Keratinocyte (primary cell): ENCODE results near the gene GRM7. TPM values are rescaled to one million over a fixed set of nuclear protein-coding genes. Genes with fewer than 3 reads are reported as not detected.

Experiments used
- DNase-seq: peaks from one replicate; pipeline ENCODE4 v3.0.0-alpha.2; 2011; ENCODE audit warnings: low read depth, missing footprints, low spot score
- FAIRE-seq: peaks from 2 replicates; lab custom pipeline; 2011; peaks lifted over from hg19 to GRCh38; lab: Jason Lieb, UNC
- H2AFZ ChIP-seq: 2 replicates; pipeline ENCODE4 v1.6.0; 2012; ENCODE audit warnings: low read length, control low read depth, inconsistent platforms; ENCODE audit not compliant: control insufficient read depth
- H3K27ac ChIP-seq: 2 replicates; pipeline ENCODE4 v1.5.1; 2011; ENCODE audit warnings: low read length; ENCODE audit not compliant: control insufficient read depth, insufficient read depth
- H3K27me3 ChIP-seq: 3 replicates; pipeline ENCODE4 v1.6.0; 2011; ENCODE audit warnings: low read length; ENCODE audit not compliant: control insufficient read depth, insufficient read depth; ENCODE audit errors: extremely low read depth
- H3K36me3 ChIP-seq, 2 experiments: 2 replicates in 1 of 2; 3 replicates in 1 of 2; pipeline ENCODE4 v1.5.1; 2011; ENCODE audit warnings: low read length in 2 of 2, mild to moderate bottlenecking in 1 of 2; ENCODE audit not compliant: control insufficient read depth in 2 of 2, insufficient read depth in 2 of 2; ENCODE audit errors: extremely low read depth in 1 of 2
- H3K4me1 ChIP-seq: 3 replicates; pipeline ENCODE4 v1.5.1; 2011; ENCODE audit warnings: low read length; ENCODE audit not compliant: control insufficient read depth, insufficient read depth; ENCODE audit errors: extremely low read depth
- H3K4me2 ChIP-seq: 3 replicates; pipeline ENCODE4 v1.6.0; 2011; ENCODE audit warnings: low read depth, low read length; ENCODE audit not compliant: control insufficient read depth, insufficient read depth; ENCODE audit errors: extremely low read depth
- H3K4me3 ChIP-seq, 3 experiments: fragments of 200-600 bp in 1 of 3; sonication (generic) in 1 of 3; 2 replicates in 2 of 3; 3 replicates in 1 of 3; pipeline ENCODE4 v1.5.1; 2011 to 2016; ENCODE audit warnings: low read length in 3 of 3, mild to moderate bottlenecking in 3 of 3, control low read depth in 2 of 3, inconsistent platforms in 1 of 3, low read depth in 1 of 3, mixed read lengths in 1 of 3, mixed run types in 1 of 3, moderate library complexity in 1 of 3; ENCODE audit not compliant: control insufficient read depth in 2 of 3, insufficient read depth in 2 of 3; ENCODE audit errors: extremely low read depth in 1 of 3
- H3K79me2 ChIP-seq: 2 replicates; pipeline ENCODE4 v1.6.0; 2012; ENCODE audit warnings: low read length; ENCODE audit not compliant: control insufficient read depth, insufficient read depth
- H3K9ac ChIP-seq: 3 replicates; pipeline ENCODE4 v1.6.0; 2011; ENCODE audit warnings: low read length; ENCODE audit not compliant: control insufficient read depth, insufficient read depth; ENCODE audit errors: extremely low read depth
- H3K9me1 ChIP-seq: 3 replicates; pipeline ENCODE4 v1.6.0; 2011; ENCODE audit warnings: low read length; ENCODE audit not compliant: control insufficient read depth, insufficient read depth; ENCODE audit errors: extremely low read depth
- H3K9me3 ChIP-seq: 2 replicates; pipeline ENCODE4 v1.5.1; 2012; ENCODE audit warnings: low read depth, low read length; ENCODE audit not compliant: control insufficient read depth
- H4K20me1 ChIP-seq: 3 replicates; pipeline ENCODE4 v1.6.0; 2011; ENCODE audit warnings: low read length; ENCODE audit not compliant: control insufficient read depth, insufficient read depth; ENCODE audit errors: extremely low read depth
- CTCF ChIP-seq, 3 experiments: IDR thresholded peaks in 1 of 3; conservative IDR thresholded peaks in 1 of 3; optimal IDR thresholded peaks in 1 of 3; 2 replicates in 2 of 3; 3 replicates in 1 of 3; pipeline versions ENCODE3 to v1.5.1; 2011; ENCODE audit warnings: low read length in 3 of 3, mild to moderate bottlenecking in 3 of 3, moderate library complexity in 2 of 3, control low read depth in 1 of 3, inconsistent platforms in 1 of 3; ENCODE audit not compliant: insufficient read depth in 2 of 3; ENCODE audit errors: extremely low read depth in 1 of 3
- EZH2 ChIP-seq: IDR thresholded peaks from one replicate; pipeline ENCODE4 v1.6.1; 2012; ENCODE audit warnings: inconsistent platforms, mild to moderate bottlenecking, low read length, moderate library complexity
- dilution Hi-C: fragments of 300-500 bp; cut with MboI; formaldehyde crosslinking; loops from one replicate; pipeline ENCODE4 v1.7.0; 2020; ENCODE audit warnings: low sequenced_read_pairs; ENCODE audit not compliant: extremely low pct_ligation_motif_present
- polyA plus RNA-seq, 5 experiments: library from polyadenylated mRNA; depleted of rRNA in 3 of 5; stranded (reverse) in 3 of 5; stranded (forward) in 1 of 5; unstranded in 1 of 5; fragments of >200 nt; gene quantifications; 1 replicate in 1 of 5; 2 replicates in 3 of 5; 3 replicates in 1 of 5; pipeline versions ENCODE4 v1.2.1 to v1.2.3, GENCODE V29; 2011 to 2012; ENCODE audit warnings: missing spikeins in 2 of 5, low read depth in 1 of 5, low replicate concordance in 1 of 5

The GRM7 gene
- polyA plus RNA-seq, 1 donor (not counting 4 experiments of a cell fraction or from before 2014, with no cell fraction given), result not detected

GRCh38 chr3:7589526-7589925, 728.6 kb downstream of the GRM7 start:
- dilution Hi-C loops, result no loop called here
- Histone ChIP-seq H4K20me1 (no peaks in the 10 kb centered on the region), H3K27me3 (no peaks in the 10 kb centered on the region), H3K27ac (no peak overlapping the region), H3K36me3 (no peaks in the 10 kb centered on the region), H3K9me1 (no peaks in the 10 kb centered on the region), H3K79me2 (no peaks in the 10 kb centered on the region), H3K9ac (no peak overlapping the region), H3K4me3 (no peak overlapping the region), H3K4me2 (no peak overlapping the region), H2AFZ (no peak overlapping the region), H3K9me3 (no peaks in the 10 kb centered on the region), H3K4me1 (no peaks in the 10 kb centered on the region)
- TF ChIP-seq EZH2 (no peak), CTCF (optimal IDR thresholded peaks at IDR 0.05 in 1 of 3, IDR thresholded peaks at IDR 0.05 in 1 of 3, conservative IDR thresholded peaks at IDR 0.05 in 1 of 3; ENCODE audit: extremely low read depth in 1 of 3, insufficient read depth in 2 of 3, low read length in 3 of 3) (no peak)
- DNase-seq (no peak), FAIRE-seq (no peak)

- Histone ChIP-seq H3K36me3 (no peaks in the 10 kb centered on the region), H3K27ac (no peak overlapping the region), H3K4me2 (no peak overlapping the region), H3K9me3 (no peaks in the 10 kb centered on the region), H3K9me1 (no peaks in the 10 kb centered on the region), H3K79me2 (no peaks in the 10 kb centered on the region), H3K9ac (no peak overlapping the region), H3K4me3 (no peak overlapping the region), H2AFZ (no peak overlapping the region), H4K20me1 (no peaks in the 10 kb centered on the region), H3K4me1 (no peaks in the 10 kb centered on the region), H3K27me3 (no peaks in the 10 kb centered on the region)
- TF ChIP-seq EZH2 (no peak), CTCF (optimal IDR thresholded peaks at IDR 0.05 in 1 of 3, IDR thresholded peaks at IDR 0.05 in 1 of 3, conservative IDR thresholded peaks at IDR 0.05 in 1 of 3; ENCODE audit: extremely low read depth in 1 of 3, insufficient read depth in 2 of 3, low read length in 3 of 3) (no peak)
- FAIRE-seq (no peak), DNase-seq (no peak)
- dilution Hi-C loops, result no loop called here
Observed at GRCh38 chr3:7602297-7602696, 741.4 kb downstream of the GRM7 start.
